HG03521 (cell line): ENCODE measurements around the gene NANOS2.
"Not testable (repeated sequence)": the region's sequence is repeated elsewhere in the genome, so short reads cannot be mapped to it uniquely, and the experiment has no call there.

Source experiments
- ATAC-seq: cut with Tn5 transposase; IDR thresholded peaks from one replicate; pipeline ENCODE4 v1.9.1; 2021; ENCODE audit warnings: mild to moderate bottlenecking, moderate library complexity; ENCODE audit not compliant: unreplicated experiment

The NANOS2 gene

GRCh38 chr19:45878043-45878794 is 36.4 kb downstream of the NANOS2 start:
- ATAC-seq = no peak

- no peak for ATAC-seq
Measured at GRCh38 chr19:45876411-45877197, 38.0 kb downstream of the NANOS2 start.

- no peak for ATAC-seq
Measured at GRCh38 chr19:45876161-45876410, 38.5 kb downstream of the NANOS2 start.

- ATAC-seq = no peak
Measured at GRCh38 chr19:45874620-45874966, 40.0 kb downstream of the NANOS2 start.

GRCh38 chr19:45873219-45873772 is 41.3 kb downstream of the NANOS2 start:
- no peak for ATAC-seq

- no peak for ATAC-seq
Measured at GRCh38 chr19:45872095-45872919, 42.3 kb downstream of the NANOS2 start.

- no peak for ATAC-seq
Measured at GRCh38 chr19:45870798-45871197, 43.8 kb downstream of the NANOS2 start.

- ATAC-seq = not testable (repeated sequence)
Measured at GRCh38 chr19:45867241-45867640, 47.3 kb downstream of the NANOS2 start.

GRCh38 chr19:45866400-45867176 is 48.0 kb downstream of the NANOS2 start:
- no peak for ATAC-seq

GRCh38 chr19:45865269-45865948 is 49.2 kb downstream of the NANOS2 start:
- no peak for ATAC-seq

- ATAC-seq = no peak
Measured at GRCh38 chr19:45864629-45865082, 49.9 kb downstream of the NANOS2 start.

- ATAC-seq = no peak
Measured at GRCh38 chr19:45863840-45864628, 50.5 kb downstream of the NANOS2 start, which contains the start of gene FOXA3. Gene FOXA3 (plus strand): TSS chr19:45864326. CDS start chr19:45864457, 131 bp downstream.

- no peak for ATAC-seq
Measured at GRCh38 chr19:45863335-45863839, 51.2 kb downstream of the NANOS2 start.
